Activated CD8-positive, alpha-beta memory T cell treated with anti-CD3 and anti-CD28 coated beads, Interleukin-2, amount 10 ng/mL, durations not matched to agents 7 days and 5 days (primary cell): ENCODE results near the gene WBP2NL. TPM values are rescaled to one million over a fixed set of nuclear protein-coding genes. Genes with fewer than 3 reads are reported as not detected.

Source experiments
- ATAC-seq: fragments of 150-1000 bp; cut with Tn5 transposase; one replicate; pipeline ENCODE4 v1.10.0; 2021; ENCODE audit warnings: moderate library complexity
- CTCF ChIA-PET: fragments of 350-600 bp; sonication (Branson Sonifier 250); formaldehyde crosslinking; loops from one replicate; lab custom pipeline; 2021; ENCODE audit warnings: antibody characterized with exemption; lab: Charles Lee
- DNase-seq: peaks from one replicate; pipeline ENCODE4 v3.0.0-alpha.2; 2020
- H3K27ac Mint-ChIP-seq: one replicate; pipeline ENCODE4 v1.8.0; 2021; ENCODE audit warnings: mild to moderate bottlenecking, mixed read lengths
- H3K27me3 Mint-ChIP-seq: one replicate; pipeline ENCODE4 v1.8.0; 2021; ENCODE audit warnings: mixed read lengths
- H3K36me3 Mint-ChIP-seq: one replicate; pipeline ENCODE4 v1.8.0; 2021; ENCODE audit warnings: mild to moderate bottlenecking, mixed read lengths
- H3K4me1 Mint-ChIP-seq: one replicate; pipeline ENCODE4 v1.8.0; 2021; ENCODE audit warnings: mixed read lengths
- H3K4me3 Mint-ChIP-seq: one replicate; pipeline ENCODE4 v1.8.0; 2021; ENCODE audit warnings: mild to moderate bottlenecking, moderate library complexity, mixed read lengths
- H3K9me3 Mint-ChIP-seq: one replicate; pipeline ENCODE4 v1.8.0; 2022; ENCODE audit warnings: low read depth, mixed read lengths
- total RNA-seq, 2 experiments: library from RNA; stranded (reverse); gene quantifications; one replicate each; pipeline ENCODE4 v1.2.3, GENCODE V29; 2021

WBP2NL gene
- total RNA-seq, 2 experiments from 2014 or later, result 0.91 to 2.1 TPM

GRCh38 chr22:41969110-41969646 lies 29.4 kb upstream of the WBP2NL start, which contains the start of gene SEPTIN3:
SEPTIN3 (plus strand) TSS chr22:41969443; CDS start chr22:41971493, 2,050 bp downstream.
- no peak within 1 kb of the TSS for H3K4me3 Mint-ChIP-seq
- no peaks in the 10 kb centered on the region for H3K9me3 Mint-ChIP-seq
- no peak within 1 kb of the TSS for H3K27ac Mint-ChIP-seq
- ATAC-seq (no peak), DNase-seq (no peak)
- H3K27me3 Mint-ChIP-seq, result peaks cover 7% of the 10 kb centered on the region
- H3K36me3 Mint-ChIP-seq, result no peaks in the 10 kb centered on the region
- CTCF ChIA-PET, result interaction anchor here (1.1 to 1.2 kb wide), 3 partner anchors 19 to 272 kb away, joined by 3 to 4 read pairs (median 3); no protein-coding TSS in a partner anchor
- peaks cover 3% of the 10 kb centered on the region for H3K4me1 Mint-ChIP-seq

GRCh38 chr22:41970601-41971000 lies 28.0 kb upstream of the WBP2NL start:
- CTCF ChIA-PET, result interaction anchor here (0.9 to 1.4 kb wide), 2 partner anchors 24 to 99 kb away, joined by 3 read pairs; partner anchors contain the start of gene CENPM
- H3K27ac Mint-ChIP-seq, result no peak overlapping the region
- H3K9me3 Mint-ChIP-seq, result no peaks in the 10 kb centered on the region
- H3K4me3 Mint-ChIP-seq, result no peak overlapping the region
- H3K36me3 Mint-ChIP-seq, result no peaks in the 10 kb centered on the region
- ATAC-seq (no peak), DNase-seq (no peak)
- H3K4me1 Mint-ChIP-seq, result peaks cover 3% of the 10 kb centered on the region
- peaks cover 19% of the 10 kb centered on the region for H3K27me3 Mint-ChIP-seq

GRCh38 chr22:41971431-41971830 lies 27.2 kb upstream of the WBP2NL start:
- CTCF ChIA-PET, result interaction anchor here (0.9 to 1.5 kb wide), 3 partner anchors 12 to 98 kb away, joined by 3 to 5 read pairs (median 3); partner anchors contain the start of gene CENPM
- H3K4me1 Mint-ChIP-seq, result peaks cover 3% of the 10 kb centered on the region

GRCh38 chr22:41974691-41975290 lies 23.8 kb upstream of the WBP2NL start:
- Mint-ChIP-seq H3K4me1 (peaks cover 3% of the 10 kb centered on the region), H3K9me3 (no peaks in the 10 kb centered on the region), H3K36me3 (no peaks in the 10 kb centered on the region), H3K27ac (no peak overlapping the region), H3K4me3 (no peak overlapping the region), H3K27me3 (peaks cover 52% of the 10 kb centered on the region)
- ATAC-seq, result no peak
- CTCF ChIA-PET, result interaction anchor here (1.5 kb wide), 1 partner anchor 228 kb away, joined by 3 read pairs; no protein-coding TSS in a partner anchor
- no peak for DNase-seq

More at GRCh38 chr22:41971431-41971830, 27.2 kb upstream of the WBP2NL start:
- no peaks in the 10 kb centered on the region for H3K36me3 Mint-ChIP-seq
- peaks cover 26% of the 10 kb centered on the region for H3K27me3 Mint-ChIP-seq
- H3K4me3 Mint-ChIP-seq, result no peak overlapping the region
- ATAC-seq (no peak), DNase-seq (no peak)
- H3K9me3 Mint-ChIP-seq, result no peaks in the 10 kb centered on the region
- peak overlapping the region; percentile 20 for H3K27ac Mint-ChIP-seq

GRCh38 chr22:41975299-41976069 lies 23.1 kb upstream of the WBP2NL start:
- Mint-ChIP-seq H3K4me3 (peak overlapping the region; percentile 22), H3K27ac (no peak overlapping the region), H3K27me3 (peaks cover 52% of the 10 kb centered on the region), H3K9me3 (no peaks in the 10 kb centered on the region), H3K4me1 (peaks cover 3% of the 10 kb centered on the region), H3K36me3 (no peaks in the 10 kb centered on the region)
- no peak for DNase-seq
- no peak for ATAC-seq
- CTCF ChIA-PET, result interaction anchor here (1.5 kb wide), 1 partner anchor 229 kb away, joined by 3 read pairs; no protein-coding TSS in a partner anchor

GRCh38 chr22:41976070-41976901 lies 22.3 kb upstream of the WBP2NL start:
- Mint-ChIP-seq H3K4me3 (peak overlapping the region; percentile 22), H3K36me3 (no peaks in the 10 kb centered on the region), H3K27ac (no peak overlapping the region), H3K4me1 (peaks cover 3% of the 10 kb centered on the region), H3K27me3 (peaks cover 52% of the 10 kb centered on the region), H3K9me3 (no peaks in the 10 kb centered on the region)
- ATAC-seq, result peak; percentile 75
- DNase-seq, result peak; percentile 50
- CTCF ChIA-PET, result interaction anchor here (1.5 kb wide), 1 partner anchor 229 kb away, joined by 3 read pairs; no protein-coding TSS in a partner anchor

- Mint-ChIP-seq H3K4me3 (peak overlapping the region; percentile 49), H3K27ac (no peak overlapping the region), H3K9me3 (no peaks in the 10 kb centered on the region), H3K36me3 (no peaks in the 10 kb centered on the region), H3K4me1 (peaks cover 3% of the 10 kb centered on the region), H3K27me3 (peaks cover 52% of the 10 kb centered on the region)
- peak; percentile 18 for ATAC-seq
- DNase-seq, result no peak
- CTCF ChIA-PET, result no interaction called here
Measured at GRCh38 chr22:41976961-41977566, 21.5 kb upstream of the WBP2NL start.

- peaks cover 3% of the 10 kb centered on the region for H3K4me1 Mint-ChIP-seq
- H3K9me3 Mint-ChIP-seq, result no peaks in the 10 kb centered on the region
- CTCF ChIA-PET, result no interaction called here
- DNase-seq (no peak), ATAC-seq (no peak)
- no peaks in the 10 kb centered on the region for H3K36me3 Mint-ChIP-seq
- H3K27me3 Mint-ChIP-seq, result peaks cover 47% of the 10 kb centered on the region
- H3K27ac Mint-ChIP-seq, result no peak overlapping the region
- no peak overlapping the region for H3K4me3 Mint-ChIP-seq
Measured at GRCh38 chr22:41978732-41979131, 19.9 kb upstream of the WBP2NL start.

- Mint-ChIP-seq H3K4me3 (no peak overlapping the region), H3K27me3 (peaks cover 42% of the 10 kb centered on the region), H3K27ac (no peak overlapping the region), H3K4me1 (peaks cover 3% of the 10 kb centered on the region), H3K36me3 (no peaks in the 10 kb centered on the region), H3K9me3 (no peaks in the 10 kb centered on the region)
- no peak for ATAC-seq
- CTCF ChIA-PET, result interaction anchor here (0.7 kb wide), 1 partner anchor 1243 kb away, joined by 3 read pairs; no protein-coding TSS in a partner anchor
- DNase-seq, result no peak
Measured at GRCh38 chr22:41979423-41980250, 19.0 kb upstream of the WBP2NL start.

- Mint-ChIP-seq H3K27me3 (peaks cover 16% of the 10 kb centered on the region), H3K4me3 (no peak overlapping the region), H3K9me3 (no peaks in the 10 kb centered on the region), H3K27ac (no peak overlapping the region), H3K4me1 (no peaks in the 10 kb centered on the region), H3K36me3 (no peaks in the 10 kb centered on the region)
- CTCF ChIA-PET, result interaction anchor here (0.6 to 1.9 kb wide), 5 partner anchors 11 to 462 kb away, joined by 3 to 5 read pairs (median 4); no protein-coding TSS in a partner anchor
- no peak for DNase-seq
- ATAC-seq, result no peak
Measured at GRCh38 chr22:41982865-41983264, 15.7 kb upstream of the WBP2NL start.

- CTCF ChIA-PET, result interaction anchor here (0.6 to 1.9 kb wide), 4 partner anchors 12 to 461 kb away, joined by 3 to 5 read pairs (median 4); no protein-coding TSS in a partner anchor
- H3K27ac Mint-ChIP-seq, result no peak overlapping the region
- no peaks in the 10 kb centered on the region for H3K4me1 Mint-ChIP-seq
- DNase-seq (no peak), ATAC-seq (no peak)
- peaks cover 9% of the 10 kb centered on the region for H3K27me3 Mint-ChIP-seq
- H3K36me3 Mint-ChIP-seq, result no peaks in the 10 kb centered on the region
- no peak overlapping the region for H3K4me3 Mint-ChIP-seq
- no peaks in the 10 kb centered on the region for H3K9me3 Mint-ChIP-seq
Measured at GRCh38 chr22:41983513-41984405, 14.8 kb upstream of the WBP2NL start.
